HG02938 (cell line): ENCODE measurements around the gene LRBA.
A peak's percentile ranks its signal among the peaks of the same experiment; 100 is the strongest.
"Not testable (repeated sequence)": the region's sequence is repeated elsewhere in the genome, so short reads cannot be mapped to it uniquely, and the experiment has no call there.

Source experiments
- ATAC-seq: cut with Tn5 transposase; IDR thresholded peaks from one replicate; pipeline ENCODE4 v1.9.1; 2021; ENCODE audit warnings: mild to moderate bottlenecking, moderate library complexity; ENCODE audit not compliant: unreplicated experiment

LRBA gene

DNA sequence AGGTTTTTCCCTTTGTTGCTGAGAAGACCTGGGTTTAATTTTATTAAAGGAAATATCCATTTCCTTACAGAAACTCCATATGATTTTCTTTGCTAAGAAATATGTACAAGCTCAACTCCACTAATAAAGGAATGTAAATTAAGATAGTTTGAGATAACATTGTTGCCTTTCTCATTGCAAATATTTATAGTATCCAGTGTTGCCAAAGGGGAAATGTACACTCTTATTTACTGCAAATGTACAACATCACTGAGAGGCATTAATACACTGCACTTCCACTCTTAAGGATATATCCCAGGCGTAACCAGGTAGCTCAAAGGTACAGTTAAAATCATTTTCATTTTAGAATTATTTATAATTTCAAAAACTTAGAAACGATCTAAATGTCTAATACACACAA lies 7.5 kb upstream of the LRBA start:
- ATAC-seq, result no peak

- no peak for ATAC-seq
These were observed 6.7 kb upstream of the LRBA start for GRCh38 chr4:151021637-151022334.

DNA sequence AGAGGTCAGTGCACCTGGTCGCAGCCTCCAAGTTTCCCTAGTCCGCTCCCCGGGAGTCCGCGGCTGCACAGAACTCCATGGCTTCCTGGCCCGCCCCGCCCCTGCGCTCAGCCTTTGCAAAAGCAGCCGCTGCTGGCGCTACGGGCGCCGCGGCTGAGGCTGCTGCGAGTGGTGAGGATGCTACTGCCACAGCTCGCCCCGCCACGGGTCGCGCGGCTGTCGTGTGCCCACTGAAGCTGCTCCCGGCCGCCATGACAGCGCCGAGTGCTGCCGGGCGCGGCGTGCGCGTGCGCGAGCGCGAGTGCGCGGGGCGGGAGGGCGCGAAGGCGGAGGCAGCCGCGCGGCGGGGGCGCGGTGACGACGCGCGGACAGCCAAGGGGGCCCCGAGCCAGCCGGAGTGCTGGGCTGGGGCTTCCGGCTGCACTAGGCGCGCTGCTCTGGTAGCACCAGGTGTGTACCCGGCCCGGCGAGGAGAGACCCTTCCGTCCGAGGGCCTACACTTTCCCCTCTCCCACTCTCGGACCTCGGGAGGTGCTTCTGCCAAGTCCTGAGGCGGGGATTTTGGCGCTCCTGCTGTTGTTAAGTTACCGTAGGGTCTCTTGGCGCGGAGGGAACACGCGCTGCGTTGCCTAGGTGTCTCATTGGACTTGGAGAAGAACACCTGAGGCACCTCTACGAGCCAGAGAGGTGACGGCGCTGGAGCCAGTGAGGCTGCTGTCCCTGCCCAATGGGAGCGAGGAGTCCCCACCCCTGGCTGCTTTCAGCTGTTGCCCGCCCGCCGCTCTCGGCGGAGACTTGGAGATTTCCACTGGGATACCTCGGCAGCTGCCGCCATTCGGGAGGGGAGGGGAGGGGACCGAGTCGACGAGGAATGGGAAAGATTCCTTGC lies 619 bp upstream of the LRBA start:
- ATAC-seq, result peak; percentile 63

GRCh38 chr4:151013944-151014343 lies 1.1 kb downstream of the LRBA start:
- ATAC-seq, result no peak

- ATAC-seq, result no peak
These were observed 1.6 kb downstream of the LRBA start for GRCh38 chr4:151013491-151013890.

DNA sequence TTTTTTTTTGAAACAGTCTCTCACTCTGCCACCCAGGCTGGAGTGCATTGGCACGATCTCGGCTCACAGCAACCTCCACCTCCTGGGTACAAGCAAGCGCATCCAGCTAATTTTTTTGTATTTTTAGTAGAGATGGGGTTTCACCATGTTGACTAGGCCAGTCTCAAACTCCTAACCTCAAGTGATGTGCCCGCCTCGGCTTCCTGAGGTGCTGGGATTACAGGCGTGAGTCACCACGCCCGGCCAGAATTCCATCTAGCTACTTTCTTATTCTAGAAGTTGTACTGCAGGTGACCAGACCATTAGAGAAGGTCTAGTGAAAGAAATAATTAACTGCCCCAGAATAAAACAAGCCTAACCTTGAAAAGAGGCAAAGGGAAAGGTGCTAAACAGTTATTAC lies 2.3 kb downstream of the LRBA start:
- ATAC-seq, result no peak

DNA sequence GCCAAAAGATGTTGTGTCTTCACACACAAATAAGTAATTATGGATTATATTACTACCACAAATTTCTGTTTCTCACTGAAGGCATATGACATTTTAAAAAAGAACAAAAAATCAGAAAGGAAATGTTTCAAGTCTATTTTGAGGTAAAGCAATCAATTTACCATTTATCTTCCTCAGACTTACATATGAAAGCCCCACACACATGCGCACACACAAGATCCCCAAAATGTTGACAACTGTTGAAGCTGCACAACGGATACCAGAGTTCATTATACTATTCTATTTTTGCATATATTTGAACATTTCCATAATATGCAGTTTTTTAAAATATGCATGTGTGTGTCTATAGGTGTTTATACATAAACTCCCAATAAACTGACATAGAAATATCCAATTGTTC lies 2.7 kb downstream of the LRBA start:
- ATAC-seq, result no peak

DNA sequence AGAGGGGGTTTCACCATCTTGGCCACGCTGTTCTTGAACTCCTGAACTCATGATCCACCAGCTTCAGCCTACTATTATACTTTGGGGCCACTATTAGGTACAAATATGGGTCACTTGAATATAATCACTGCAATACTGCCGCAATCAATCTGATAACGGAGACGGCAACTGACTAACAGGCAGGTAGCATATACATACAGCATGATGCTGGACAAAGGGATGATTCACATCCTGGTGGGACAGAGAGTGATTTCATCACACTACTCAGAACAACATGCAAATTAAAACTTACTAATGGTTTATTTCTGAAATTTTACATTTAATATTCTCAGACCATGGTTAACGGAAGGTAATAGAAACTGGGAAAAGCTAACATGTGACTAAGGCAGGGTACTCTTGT lies 10.9 kb downstream of the LRBA start:
- no peak for ATAC-seq

DNA sequence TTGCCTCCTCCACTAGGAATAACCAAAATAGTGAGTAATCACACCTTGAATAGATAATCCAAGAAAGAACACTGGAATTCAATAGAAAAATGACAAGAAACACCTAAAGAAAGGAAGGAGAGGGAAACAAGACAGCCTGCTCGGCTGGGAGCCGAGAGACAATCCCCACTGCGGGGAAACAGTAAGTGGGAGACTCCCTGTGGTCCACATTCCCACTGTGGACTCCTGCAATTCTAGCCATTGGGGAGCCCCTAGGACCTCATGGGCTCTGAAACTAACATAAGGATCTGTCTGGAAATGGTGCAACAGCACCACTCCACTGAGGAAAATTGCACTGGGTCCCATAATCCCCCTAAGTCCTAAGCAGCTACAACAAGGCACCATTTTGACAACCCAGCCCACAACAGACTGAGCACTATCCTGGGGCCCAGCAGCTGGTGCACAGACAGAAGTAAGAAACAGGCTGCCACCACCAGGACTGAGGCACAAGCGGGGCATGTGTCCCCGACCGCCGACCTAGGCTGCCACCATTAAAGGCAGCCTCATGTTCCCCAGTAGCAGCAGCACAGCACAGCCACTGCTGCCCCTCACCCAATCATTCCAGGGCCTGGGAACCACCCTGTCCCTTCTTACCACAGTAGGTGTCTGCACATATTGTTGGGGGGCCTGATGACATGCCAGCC lies 14.2 kb downstream of the LRBA start:
- no peak for ATAC-seq

- no peak for ATAC-seq
These were observed 16.0 kb downstream of the LRBA start for GRCh38 chr4:150999086-150999485.

DNA sequence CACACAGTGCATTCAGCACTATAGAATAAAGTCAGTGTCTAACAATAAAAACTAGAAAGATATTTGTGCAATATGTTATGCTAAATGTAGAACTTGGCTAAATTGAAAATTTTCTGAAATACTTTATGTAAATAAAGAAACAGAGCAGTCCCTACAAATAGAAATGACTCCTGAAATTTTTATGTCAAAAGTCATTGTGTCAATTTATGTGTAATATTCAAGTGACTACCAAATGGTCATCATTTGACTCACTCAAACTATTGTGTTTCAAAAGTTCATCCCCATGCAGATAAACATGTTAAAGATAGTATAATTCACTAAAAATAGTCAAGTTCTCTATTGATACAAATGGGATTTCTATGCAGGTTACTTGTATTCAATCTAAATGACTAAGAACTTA lies 17.9 kb downstream of the LRBA start:
- ATAC-seq, result no peak

- no peak for ATAC-seq
These were observed 20.4 kb downstream of the LRBA start for GRCh38 chr4:150994721-150995120.

- ATAC-seq, result not testable (repeated sequence)
These were observed 21.5 kb downstream of the LRBA start for GRCh38 chr4:150993577-150993976.

GRCh38 chr4:150990993-150991392 lies 24.1 kb downstream of the LRBA start:
- ATAC-seq, result no peak

GRCh38 chr4:150990250-150990649 lies 24.8 kb downstream of the LRBA start:
- no peak for ATAC-seq

DNA sequence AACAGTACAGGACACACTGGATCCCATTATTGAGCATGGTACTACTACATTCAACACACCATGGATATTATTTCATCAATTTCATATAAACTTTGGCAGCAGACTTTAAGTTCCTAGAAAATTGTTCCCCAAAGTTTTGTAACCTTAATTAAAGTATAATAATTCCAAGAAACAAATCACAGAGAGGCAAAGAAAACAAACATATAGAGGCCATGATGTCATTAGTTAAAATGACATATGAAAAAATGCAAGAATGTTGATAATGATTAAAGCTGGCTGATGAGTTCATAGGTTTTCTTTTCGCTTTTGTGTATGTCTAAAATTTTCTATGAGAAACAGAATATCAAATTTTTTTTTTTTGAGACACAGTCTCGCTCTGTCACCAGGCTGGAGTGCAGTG lies 26.8 kb downstream of the LRBA start:
- ATAC-seq, result no peak

- ATAC-seq, result no peak
These were observed 27.9 kb downstream of the LRBA start for GRCh38 chr4:150987204-150987603.

DNA sequence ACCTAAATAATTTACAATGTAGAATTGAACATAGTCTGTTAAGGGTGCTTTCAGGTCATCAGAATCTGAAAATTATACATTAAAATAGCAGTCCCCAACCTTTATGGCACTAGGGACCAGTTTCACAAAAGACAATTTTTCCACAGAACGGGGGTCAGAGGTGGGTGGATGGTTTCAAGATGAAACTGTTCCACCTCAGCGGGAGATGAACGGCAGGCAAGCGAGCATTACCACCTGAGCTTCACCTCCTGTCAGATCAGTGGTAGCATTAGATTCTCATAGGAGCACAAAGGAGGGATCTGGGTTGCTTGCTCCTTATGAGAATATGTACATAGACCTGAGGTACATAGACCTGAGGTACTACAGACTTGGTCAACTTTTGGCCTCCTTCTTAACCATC lies 29.0 kb downstream of the LRBA start:
- ATAC-seq, result peak; percentile 44

DNA sequence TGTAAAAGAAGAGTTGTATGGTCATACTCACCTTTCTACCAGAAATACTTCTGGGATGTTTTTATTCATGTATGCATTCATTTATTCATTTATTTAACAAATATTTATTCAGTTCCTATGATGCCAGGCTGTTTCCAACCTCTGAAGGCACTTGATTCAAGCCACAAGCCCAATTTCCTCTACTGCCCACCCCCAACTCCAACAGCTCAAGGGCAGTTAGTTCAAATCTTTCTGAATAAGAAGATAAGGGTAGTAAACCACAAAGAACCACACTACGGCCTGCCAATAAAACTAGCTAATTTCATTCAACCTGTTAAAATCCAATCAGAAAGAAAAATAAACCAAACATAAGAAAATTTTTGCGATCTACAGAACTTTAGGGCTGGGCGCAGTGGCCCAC lies 31.2 kb downstream of the LRBA start:
- ATAC-seq, result no peak

- ATAC-seq, result no peak
These were observed 32.4 kb downstream of the LRBA start for GRCh38 chr4:150982557-150983233.
